Measurements from ENCODE around the gene TMEM63C.
A peak's percentile ranks its signal among the peaks of the same experiment; 100 is the strongest.

TMEM63C gene

GRCh38 chr14:77195766-77196165, 14.2 kb downstream of the TMEM63C start:
- no peak for FAIRE-seq
- DNase-seq (ENCODE audit: insufficient read length, low spot score): no peak
- no peak for TF ChIP-seq POLR2A (IDR thresholded peaks at IDR 0.05; ENCODE audit: low read depth, low read length)

DNA sequence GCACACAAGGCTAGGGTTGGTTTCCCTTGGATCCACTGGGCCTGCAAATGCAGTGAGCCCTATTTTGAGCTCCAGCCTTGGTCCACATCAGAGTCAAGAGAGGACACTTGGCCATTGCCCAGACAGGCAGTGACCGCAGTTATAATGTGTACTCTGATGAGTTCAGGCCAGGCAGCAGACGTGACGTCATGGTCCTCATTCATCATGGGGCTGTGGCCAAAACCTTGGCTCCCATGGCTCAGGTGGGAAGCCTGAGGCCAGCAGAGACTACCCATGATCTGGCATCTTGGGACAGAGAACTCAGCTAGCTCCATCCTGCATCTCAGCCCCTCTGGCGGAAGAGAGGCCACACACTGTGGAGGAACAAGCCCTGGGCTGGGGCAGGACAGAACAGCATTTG, 16.4 kb downstream of the TMEM63C start:
- no peak for TF ChIP-seq POLR2A (IDR thresholded peaks at IDR 0.05; ENCODE audit: low read depth, low read length)
- DNase-seq (ENCODE audit: insufficient read length, low spot score): no peak
- no peak for FAIRE-seq

- no peak for TF ChIP-seq POLR2A (IDR thresholded peaks at IDR 0.05; ENCODE audit: low read depth, low read length)
- no peak for DNase-seq (ENCODE audit: insufficient read length, low spot score)
- no peak for FAIRE-seq
These were observed 17.0 kb downstream of the TMEM63C start for GRCh38 chr14:77198561-77198960.

- no peak for FAIRE-seq
- DNase-seq (ENCODE audit: insufficient read length, low spot score): no peak
- no peak for TF ChIP-seq POLR2A (IDR thresholded peaks at IDR 0.05; ENCODE audit: low read depth, low read length)
These were observed 18.0 kb downstream of the TMEM63C start for GRCh38 chr14:77199590-77199989.

- no peak for DNase-seq (ENCODE audit: insufficient read length, low spot score)
- no peak for TF ChIP-seq POLR2A (IDR thresholded peaks at IDR 0.05; ENCODE audit: low read depth, low read length)
- FAIRE-seq: no peak
These were observed 18.9 kb downstream of the TMEM63C start for GRCh38 chr14:77200406-77200985.

- FAIRE-seq: no peak
- TF ChIP-seq POLR2A (IDR thresholded peaks at IDR 0.05; ENCODE audit: low read depth, low read length): no peak
- DNase-seq (ENCODE audit: insufficient read length, low spot score): no peak
These were observed 20.1 kb downstream of the TMEM63C start for GRCh38 chr14:77201696-77202095.

DNA sequence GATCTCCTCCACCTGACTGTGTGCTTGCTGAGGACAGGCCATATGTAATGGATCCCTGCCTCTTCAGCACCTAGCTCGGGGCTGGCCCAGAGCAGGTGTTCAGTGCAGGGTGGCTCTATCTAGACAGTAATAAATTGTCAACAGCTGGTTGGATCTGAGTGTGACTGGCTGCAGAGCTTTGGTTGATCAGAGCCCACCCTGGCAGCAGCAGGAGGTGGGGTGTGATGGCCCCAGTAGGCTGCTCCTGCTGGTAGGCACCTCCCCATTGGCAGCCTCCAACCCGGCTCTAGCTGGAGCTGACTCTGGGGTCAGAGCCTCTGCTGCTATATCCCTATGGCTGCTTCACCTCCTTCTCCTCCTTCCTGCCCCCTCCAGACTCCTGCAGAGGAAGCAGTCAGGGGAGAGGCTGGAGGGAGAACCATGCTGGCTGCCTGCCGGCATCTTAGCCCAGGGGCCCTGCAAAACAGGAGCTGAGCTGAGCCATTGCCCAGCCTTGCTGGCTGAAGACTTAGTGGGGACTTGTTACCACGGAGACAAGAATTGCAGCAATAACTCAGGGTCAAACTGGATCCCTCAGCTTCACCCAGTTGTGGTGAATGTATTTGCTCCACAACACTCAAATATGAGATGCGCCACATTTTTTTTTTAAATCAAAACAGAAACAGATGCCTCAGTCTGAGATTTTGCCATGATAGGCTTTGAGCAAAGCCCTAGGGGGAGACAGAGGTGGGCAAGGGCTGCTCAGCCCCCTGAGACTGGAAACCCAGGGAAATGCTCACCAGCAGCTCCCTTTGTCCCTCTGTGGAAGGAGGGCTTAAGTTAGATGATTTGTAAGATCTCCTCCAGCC, 22.2 kb downstream of the TMEM63C start:
- TF ChIP-seq POLR2A (IDR thresholded peaks at IDR 0.05; ENCODE audit: low read depth, low read length): no peak

DNA sequence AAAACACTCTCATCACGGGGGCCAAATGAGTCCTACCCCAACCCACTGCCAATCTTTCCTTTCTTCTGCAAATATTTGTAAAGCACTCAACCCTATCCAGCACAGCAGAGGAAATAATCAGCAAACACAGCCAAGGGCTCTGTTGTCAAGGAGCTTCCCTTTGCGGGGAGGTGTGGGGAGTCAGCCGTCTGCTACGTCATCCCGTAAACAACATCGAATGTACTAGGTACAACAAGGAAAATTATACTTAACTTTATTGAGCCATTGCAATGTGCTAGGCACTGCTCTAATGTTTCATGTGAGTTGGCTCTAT, 22.8 kb downstream of the TMEM63C start:
- no peak for FAIRE-seq

More for the DNA sequence above, 22.2 kb downstream of the TMEM63C start:
- DNase-seq (ENCODE audit: insufficient read length, low spot score) (no peak), FAIRE-seq (no peak)

DNA sequence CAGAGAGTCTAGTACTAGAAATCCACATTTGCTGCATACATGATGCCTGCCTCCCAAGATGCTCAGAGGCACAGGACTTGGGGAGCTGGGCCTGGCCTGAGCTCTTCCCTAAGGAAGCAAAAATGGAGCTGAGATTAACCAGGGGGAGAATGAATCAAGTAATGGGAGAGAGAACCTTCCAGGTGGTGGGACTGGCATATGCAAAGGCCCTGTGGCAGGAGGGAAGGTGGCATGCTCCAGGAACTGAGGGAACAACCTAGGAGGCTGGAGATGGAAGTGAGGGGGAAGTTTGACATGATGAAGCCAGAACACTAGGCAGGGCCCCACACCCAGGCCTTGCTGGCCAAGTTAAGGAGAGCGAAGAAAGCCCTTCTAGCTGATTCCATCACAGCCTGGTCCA, 23.3 kb downstream of the TMEM63C start:
- no peak for TF ChIP-seq POLR2A (IDR thresholded peaks at IDR 0.05; ENCODE audit: low read depth, low read length)
- no peak for FAIRE-seq
- DNase-seq (ENCODE audit: insufficient read length, low spot score): no peak

More for the DNA sequence above, 22.8 kb downstream of the TMEM63C start:
- TF ChIP-seq POLR2A (IDR thresholded peaks at IDR 0.05; ENCODE audit: low read depth, low read length): no peak
- no peak for DNase-seq (ENCODE audit: insufficient read length, low spot score)

DNA sequence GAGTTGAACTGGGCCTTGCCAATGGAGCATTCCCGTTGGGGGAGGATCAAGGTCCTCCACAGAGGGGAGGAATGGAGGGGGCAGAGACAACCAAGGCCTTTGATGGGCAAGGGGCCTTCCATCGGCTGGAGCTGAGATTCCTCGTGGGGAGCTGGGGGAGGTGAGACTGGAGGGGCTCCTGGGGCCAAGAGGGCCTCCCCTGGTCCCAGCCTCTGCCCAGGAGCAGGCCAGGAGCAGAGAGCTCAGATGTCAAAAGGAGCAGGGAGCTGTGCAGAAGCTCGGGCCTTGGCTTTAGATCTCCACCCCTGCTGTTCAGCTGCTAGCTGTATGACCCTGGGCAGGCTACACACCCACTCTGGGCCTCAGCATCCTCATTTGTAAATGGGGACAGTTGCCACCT, 24.0 kb downstream of the TMEM63C start:
- DNase-seq (ENCODE audit: insufficient read length, low spot score): no peak
- TF ChIP-seq POLR2A (IDR thresholded peaks at IDR 0.05; ENCODE audit: low read depth, low read length): no peak
- FAIRE-seq: no peak

DNA sequence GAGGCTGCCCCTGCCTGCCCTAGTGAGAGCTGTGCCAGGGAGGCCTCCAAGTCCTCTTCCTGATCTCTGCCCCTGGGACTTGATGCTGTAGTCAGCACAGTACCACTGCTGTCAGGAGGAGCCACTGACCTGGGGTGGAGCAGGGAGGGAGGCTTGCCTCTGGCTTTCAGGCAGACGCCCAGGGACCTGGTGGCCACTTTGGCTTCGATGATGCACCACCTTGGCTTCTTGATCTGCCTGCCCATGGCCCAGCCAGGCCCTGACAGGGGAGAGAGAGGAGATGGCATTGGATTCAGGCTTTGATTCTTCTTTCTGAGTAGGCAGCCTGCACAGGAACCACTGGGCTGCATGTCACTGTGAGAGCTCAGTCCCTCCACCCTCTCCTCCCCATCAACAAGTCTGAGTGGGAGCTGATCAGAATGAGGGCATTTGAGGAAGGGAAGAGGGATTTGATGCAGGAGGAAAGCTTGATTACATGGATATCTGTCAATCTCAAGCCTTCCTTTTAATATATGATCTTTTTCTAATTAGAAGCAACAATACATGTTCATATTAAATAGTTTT, 24.7 kb downstream of the TMEM63C start:
- no peak for TF ChIP-seq POLR2A (IDR thresholded peaks at IDR 0.05; ENCODE audit: low read depth, low read length)
- FAIRE-seq (no peak), DNase-seq (ENCODE audit: insufficient read length, low spot score) (no peak)

GRCh38 chr14:77206877-77207389, 25.3 kb downstream of the TMEM63C start:
- DNase-seq (ENCODE audit: insufficient read length, low spot score) (no peak), FAIRE-seq (no peak)
- no peak for TF ChIP-seq POLR2A (IDR thresholded peaks at IDR 0.05; ENCODE audit: low read depth, low read length)

- DNase-seq (ENCODE audit: insufficient read length, low spot score) (peak; percentile 64), FAIRE-seq (no peak)
- no peak for TF ChIP-seq POLR2A (IDR thresholded peaks at IDR 0.05; ENCODE audit: low read depth, low read length)
These were observed 26.8 kb downstream of the TMEM63C start for GRCh38 chr14:77208291-77208978.

- DNase-seq (ENCODE audit: insufficient read length, low spot score) (no peak), FAIRE-seq (no peak)
- TF ChIP-seq POLR2A (IDR thresholded peaks at IDR 0.05; ENCODE audit: low read depth, low read length): no peak
These were observed 27.4 kb downstream of the TMEM63C start for GRCh38 chr14:77208979-77209318.

Measured in H54 (cell line).